Amygdala (tissue), 56 donors: ENCODE measurements around the gene CBFB.
A peak's percentile ranks its signal among the peaks of the same experiment; 100 is the strongest.

Experiments used
- DNase-seq, 56 donors: peaks; one replicate each; lab custom pipeline; 2025; lab: John Stamatoyannopoulos, UW

Gene CBFB

DNA sequence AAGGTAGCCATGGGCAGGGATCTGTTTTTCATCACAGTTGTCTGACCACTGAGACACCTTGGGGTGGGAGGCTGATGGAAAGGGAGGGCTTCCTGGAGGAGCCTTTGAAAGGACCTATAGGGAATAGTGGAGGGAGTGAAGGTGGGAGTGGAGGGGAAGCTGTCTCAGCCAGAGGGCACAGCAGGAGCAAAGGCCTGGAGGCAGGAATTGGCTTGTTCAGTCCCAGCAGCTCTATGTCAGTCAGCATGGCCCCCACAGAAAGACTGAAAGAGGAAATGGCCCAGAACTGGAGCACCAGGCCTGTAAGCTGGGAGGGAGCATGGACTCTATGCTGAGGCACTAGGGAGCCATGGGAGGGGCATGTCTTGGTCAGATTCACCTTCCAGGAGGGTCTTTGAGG lies 12.8 kb upstream of the CBFB start:
- DNase-seq = no peak

DNA sequence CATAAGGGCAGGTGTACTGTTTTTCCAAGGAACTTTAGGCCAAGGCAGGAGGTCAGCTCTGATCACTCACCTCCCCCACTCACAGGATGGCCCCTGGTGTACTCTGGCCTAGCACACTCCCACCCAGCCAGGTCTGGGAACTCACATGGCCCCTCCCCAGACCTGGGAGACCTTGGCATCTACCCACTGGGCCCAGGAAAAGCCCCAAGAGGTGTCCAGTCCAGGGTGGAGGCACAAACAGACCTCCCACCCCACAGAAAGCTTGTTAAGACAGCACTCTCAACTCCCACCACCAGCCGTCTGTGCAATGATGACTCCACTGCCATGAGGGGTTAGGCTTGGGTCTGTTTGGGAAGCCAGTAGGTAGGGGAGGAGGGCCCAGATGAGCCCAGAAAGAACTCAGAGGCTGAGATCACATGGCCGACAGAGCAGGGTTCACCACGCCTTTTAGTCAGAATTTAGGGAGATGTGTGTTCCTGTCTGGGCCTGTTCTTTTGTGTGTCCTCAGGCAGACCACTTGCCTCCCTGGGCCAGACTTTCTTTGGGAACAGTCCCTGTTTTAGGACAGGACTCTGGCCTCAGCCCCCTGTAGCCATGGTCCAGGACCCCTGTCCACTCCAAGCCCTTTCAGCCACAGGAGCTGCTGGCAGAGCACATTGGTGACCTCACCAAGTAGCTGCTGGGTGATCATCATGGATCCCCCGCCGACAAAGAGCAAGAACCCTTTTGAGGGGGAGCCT lies 12.1 kb upstream of the CBFB start:
- DNase-seq = no peak

DNA sequence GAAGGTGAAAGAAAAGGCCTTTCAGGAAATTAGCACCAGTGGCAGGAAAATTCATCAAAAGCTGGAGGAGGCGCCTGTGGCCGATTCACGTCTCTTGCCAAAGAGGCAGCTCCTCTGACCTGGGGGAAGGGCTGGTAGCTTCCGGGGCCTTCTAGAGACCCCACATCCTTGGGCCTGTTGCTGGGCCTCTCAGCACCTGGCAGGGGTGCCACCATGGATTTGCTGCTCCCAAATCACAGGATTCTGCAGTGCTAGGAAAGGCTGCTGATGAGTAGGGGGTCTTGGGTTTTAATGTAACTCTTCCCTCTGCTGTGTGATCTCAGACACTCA lies 11.6 kb upstream of the CBFB start:
- no peak for DNase-seq

DNA sequence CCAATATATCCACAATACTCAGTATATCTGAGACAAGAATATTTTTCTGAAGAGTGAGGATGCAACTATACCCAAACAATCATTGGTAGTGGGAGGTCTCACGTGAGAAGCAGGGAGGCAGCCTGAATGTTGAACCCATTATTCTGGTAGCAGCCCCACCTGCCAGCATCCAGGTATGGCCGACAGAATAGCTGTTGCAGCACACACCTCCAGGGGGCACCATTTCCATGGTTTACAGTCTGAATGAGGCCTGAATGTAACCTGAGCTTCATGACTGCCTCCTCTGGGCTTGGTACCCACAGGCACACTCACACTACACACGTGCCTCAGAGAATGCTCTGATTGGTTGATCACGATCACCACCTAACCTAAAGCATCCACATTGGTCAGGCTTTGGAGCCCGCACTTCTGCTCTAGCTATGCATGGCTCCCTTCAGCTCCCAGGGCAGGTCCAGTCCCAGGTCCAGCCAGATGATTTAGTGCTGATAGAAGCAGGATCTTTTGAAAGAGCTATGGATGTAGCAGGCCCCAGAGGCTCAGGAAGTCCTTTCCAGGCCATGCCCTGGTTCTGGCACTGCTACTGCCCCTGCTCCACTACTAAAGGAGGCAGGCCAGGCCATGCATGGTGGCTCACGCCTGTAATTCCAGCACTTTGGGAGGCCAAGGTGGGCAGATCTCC lies 11.0 kb upstream of the CBFB start:
- DNase-seq = peak in 39 of 56 donors; percentile 5 to 79 (median 42)

DNA sequence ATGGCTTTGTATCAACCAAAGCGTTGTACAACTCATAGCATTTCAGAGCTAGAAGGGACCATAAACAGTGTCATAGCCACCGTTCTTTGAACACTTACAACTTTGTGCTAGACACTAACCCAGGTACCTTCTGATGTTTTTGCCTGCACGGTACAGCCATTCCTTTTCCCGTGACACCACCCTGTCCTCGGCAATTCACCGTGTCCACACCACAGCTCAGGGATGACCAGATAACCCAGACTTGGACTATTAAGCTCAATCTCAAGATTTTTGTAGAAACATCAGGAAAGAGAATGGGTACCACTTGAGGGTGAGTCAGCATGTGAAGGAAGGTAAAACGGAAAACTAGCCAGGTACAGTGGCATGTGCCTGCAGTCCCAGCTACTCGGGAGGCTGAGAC lies 9.8 kb upstream of the CBFB start:
- DNase-seq = no peak

DNA sequence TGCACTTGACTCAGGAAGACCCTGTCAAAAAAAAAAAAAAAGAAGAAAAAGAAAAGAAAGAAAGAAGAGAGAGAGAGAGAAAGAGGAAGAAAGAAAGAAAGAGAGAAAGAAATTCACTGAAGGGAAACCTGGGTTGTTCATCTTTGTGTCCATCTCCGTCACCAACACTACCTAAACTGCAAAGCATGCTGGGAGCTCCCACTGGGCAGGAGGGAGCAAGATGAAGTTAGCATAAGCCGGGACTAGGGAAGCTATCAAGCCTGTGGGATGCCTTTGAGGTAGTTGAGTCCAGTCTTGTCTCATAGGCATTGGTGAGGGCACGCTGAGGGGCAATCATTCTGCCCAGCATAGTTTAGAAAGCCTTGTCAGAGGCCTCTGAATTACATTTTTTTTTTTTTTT lies 7.6 kb upstream of the CBFB start:
- DNase-seq = no peak

DNA sequence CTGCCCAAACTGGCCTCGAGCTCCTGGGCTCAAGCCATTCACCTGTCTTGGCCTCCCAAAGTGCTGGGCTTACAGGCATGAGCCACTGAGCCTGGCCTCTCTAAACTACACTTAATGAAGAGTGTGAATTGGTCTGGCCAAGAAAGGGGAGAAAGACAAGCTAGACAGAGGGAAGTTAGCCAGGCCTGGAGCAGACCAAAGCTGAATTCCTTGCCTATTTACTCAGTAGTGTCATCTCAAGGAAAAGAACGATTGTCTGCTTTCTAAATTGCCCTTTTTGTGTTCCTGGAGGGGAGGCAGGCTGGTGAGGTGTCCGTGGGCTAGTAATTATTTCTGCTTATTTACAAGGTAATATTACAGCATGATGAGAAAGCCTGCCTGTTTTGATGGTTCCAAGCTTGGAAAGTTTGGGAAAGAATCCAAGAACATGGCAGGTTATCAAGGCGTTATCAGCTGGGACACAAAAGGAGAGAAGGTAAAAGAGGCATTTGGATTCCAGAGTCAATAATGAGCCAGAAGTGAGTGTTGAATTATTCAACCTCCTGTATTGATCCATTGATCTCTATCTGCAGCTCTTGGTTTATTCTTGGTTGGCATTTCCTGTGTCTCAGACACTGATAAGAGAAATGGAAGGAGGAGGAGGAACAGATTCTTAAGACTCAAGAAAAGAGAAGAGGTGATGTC lies 6.3 kb upstream of the CBFB start:
- DNase-seq = no peak

DNA sequence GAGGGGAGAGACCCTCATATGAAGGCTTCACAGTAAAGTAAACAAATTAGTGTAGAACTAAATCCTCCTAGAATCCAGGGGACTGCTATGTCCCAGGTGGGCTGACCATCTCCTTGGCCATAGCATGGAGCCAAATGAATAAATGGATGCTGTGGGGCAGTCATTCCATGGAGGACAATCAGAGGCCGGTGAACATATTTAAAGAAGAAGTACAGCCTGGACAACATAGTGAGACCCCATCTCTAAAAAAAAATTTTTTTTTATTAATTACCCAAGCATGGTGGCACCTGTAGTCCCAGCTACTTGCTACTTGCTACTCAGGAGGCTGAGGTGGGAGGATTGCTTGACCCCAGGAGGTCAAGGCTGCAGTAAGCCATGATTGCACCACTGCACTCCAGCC lies 5.3 kb upstream of the CBFB start:
- no peak for DNase-seq

DNA sequence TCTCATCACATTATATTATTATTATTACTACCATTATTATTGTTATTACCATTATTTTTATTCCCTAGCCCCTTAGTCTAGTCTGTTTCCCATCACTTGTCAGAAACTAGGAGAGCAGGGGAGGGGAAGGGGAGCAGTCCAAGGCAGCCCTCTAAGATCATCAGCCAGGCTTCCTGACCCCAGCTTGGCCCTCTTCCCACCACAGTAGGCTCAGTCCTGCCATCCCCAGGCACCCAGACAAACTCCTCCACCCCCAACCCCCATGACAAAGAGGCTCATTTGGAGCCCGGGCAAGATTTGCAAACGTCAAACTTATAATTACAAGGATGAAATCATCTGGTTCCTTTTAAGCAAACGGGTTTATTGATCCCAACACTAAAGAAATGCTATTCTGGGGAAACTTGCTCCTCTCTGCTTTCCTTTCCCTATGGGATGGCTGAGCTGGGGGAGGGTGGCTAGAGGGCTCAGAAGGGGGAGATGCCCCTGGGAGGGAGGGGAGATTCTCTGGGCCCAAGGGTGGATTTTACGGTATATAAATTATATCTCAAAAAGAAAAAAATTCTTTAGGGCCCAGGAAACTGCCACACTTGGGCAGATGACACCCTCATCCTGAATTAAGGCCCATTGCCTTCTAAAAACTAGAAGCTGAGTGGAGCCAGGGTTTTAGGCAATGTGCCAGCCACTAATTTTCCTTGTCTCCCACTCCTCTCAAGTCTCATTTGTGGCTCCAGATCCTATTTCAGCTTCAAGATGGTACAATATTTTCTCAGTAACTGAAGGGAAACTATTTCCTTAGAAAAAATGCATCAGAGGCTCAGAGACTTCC lies 4.4 kb upstream of the CBFB start:
- no peak for DNase-seq

DNA sequence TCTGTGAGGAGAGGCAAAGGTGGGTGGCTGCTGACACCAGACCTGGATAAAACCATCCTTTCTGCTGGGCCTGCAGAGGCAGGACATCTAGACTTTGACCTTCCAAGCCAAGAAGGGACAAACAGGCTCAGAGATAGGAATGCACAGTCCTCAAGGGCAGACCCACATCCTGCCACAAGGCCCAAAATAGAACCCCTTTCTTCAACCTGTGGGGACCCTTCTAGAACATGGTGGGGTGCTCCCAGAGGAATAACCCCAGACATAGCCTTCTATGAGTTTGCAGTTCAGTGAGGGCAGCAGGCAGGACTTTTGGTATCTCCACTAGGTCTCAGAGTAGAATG lies 3.8 kb upstream of the CBFB start:
- DNase-seq = no peak

DNA sequence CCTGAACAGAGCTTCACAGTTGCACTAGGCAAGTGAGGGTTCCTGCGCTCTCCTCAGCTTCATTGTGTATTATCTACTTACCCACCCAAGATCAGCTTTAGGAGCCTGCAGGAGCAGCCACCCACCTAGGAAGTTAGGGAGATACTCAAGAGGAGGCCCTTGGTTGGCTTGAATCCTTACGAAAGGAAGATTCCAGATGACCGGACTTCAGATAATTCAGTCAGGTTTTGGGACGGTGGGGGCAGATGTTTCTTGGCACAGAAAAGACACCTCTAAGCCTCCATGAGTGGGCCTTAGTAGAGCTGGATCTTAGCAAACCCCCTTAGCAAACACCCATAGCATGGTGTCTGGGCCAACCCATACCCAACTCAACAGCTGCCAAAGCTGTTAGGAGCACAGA lies 2.4 kb upstream of the CBFB start:
- no peak for DNase-seq

DNA sequence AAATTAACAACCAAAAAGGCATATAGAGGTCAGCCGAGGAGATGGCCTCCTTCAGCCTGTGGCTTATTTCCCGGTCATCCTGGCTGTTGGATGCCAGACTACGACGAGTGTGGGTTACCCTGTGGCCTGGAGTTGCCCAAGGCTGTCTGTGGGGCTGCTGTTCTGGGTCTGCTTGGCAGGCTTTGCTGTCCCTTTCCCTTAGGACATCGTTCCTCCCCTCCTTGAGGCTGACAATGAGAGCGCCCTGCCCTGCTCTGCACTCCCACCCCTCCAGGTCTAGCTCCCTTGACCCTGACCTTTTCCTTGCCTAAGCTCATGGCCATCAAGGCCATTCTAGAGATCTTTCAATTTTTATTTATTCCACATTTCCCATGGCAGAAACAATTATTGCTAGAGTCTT lies 1.9 kb upstream of the CBFB start:
- DNase-seq = no peak

DNA sequence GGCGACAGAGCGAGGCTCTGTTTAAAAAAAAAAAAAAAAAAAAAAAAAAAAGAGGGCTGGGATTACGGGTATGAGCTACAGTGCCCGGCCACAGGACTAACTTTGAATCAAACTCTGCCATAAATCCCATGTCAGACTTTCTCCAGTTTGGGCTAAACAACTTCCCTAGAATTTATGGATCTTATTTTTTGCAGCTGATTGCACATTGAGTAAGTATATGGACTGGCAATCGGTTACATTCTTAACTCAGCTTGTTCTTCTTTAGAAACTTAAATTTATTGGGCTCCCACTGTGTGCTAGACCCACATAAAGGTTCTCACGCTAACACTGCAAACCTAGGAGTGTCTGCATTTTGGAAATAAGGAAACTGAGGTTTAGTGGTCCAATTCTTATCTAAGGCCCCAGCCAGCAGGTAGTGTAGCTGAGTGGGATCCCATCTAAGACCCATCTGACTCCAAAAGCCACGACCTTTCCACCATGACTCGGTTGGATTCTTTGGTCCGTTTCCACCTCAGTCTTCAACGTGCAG lies 718 bp upstream of the CBFB start:
- DNase-seq = no peak

DNA sequence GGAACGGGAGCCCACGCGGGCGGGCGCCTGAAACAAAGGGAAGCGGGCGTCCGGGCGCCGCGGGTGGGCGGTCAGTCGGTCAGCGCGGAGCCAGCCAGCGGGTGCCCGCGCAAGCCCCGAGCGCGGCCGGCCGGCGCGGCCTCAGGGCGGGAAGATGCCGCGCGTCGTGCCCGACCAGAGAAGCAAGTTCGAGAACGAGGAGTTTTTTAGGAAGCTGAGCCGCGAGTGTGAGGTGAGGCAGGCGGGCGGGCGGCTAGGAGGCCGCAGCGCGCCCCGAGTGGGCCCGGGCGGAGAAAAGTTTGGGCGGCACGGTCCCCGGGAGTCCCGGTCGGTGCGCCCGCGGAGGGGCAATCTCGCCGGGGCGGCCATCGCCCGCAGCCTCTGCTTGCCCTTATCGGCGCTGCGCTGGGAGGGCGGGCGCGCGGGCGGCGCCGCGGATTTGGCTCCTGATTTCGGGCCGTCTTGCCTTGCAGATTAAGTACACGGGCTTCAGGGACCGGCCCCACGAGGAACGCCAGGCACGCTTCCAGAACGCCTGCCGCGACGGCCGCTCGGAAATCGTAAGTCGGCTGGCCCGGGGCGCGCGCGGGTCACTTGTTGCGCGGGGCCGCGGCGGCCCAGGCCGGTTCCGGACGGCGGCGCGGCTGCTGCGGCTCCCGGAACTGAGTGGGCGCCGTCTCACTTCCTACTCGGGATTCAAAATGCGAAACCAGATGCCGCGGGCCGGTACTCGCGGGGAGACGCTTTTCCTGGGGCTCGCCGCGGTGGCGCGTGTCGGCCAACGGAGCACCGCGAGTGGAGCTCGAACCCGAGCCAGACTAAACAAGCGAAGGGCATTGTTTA lies 526 bp downstream of the CBFB start:
- peak in 34 of 56 donors; percentile 22 to 77 (median 54) for DNase-seq

DNA sequence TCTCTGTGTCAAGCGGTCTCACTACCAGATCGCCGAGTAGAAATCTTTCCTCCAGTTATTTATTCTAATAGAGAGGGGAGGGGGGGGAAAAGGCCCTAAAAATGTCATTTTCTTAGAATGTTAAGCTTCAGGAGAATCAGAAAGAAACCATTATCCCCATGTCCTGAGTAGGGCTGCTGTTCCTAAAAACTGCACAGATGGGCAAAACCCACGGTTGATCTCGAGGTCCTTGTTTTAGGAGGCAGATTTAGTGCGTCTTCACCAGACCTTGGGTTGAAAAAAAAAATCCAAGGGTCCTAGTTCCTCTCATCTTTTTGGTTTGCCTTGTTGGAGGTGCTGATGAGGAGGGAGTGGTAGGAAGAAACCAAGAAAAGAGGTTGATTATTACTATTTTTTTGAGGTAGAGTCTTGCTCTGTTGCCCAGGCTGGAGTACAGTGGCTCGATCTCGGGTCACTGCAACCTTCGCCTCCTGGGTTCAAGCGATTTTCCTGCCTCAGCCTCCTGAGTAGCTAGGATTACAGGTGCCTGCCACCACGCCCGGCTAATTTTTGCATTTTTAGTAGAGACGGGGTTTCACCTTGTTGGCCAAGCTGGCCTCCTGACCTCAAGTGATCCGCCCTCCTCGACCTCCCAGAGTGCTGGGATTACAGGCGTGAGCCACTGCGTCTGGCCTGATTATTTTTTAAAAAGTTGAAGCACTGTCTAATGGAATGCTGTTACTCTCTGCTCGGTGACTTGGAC lies 1.4 kb downstream of the CBFB start:
- DNase-seq = no peak

DNA sequence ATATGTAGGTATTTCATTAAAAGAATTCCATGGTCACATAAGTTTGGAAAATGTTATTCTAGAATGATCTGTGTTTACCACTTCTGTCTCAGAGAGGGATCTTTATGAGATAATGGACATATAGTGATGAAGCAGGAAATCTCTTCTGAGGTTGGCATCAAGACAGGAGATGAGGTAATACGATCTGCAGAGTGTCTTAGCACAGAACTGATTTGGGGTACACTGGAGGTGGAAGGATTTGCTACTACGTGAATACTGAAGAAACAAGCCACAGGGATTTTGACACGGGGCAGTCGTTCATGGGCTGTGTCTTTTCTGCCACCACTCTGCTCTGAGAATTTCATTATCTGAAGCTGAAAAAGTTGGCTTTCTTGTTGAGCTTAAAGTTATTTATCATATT lies 5.5 kb downstream of the CBFB start:
- DNase-seq = no peak

DNA sequence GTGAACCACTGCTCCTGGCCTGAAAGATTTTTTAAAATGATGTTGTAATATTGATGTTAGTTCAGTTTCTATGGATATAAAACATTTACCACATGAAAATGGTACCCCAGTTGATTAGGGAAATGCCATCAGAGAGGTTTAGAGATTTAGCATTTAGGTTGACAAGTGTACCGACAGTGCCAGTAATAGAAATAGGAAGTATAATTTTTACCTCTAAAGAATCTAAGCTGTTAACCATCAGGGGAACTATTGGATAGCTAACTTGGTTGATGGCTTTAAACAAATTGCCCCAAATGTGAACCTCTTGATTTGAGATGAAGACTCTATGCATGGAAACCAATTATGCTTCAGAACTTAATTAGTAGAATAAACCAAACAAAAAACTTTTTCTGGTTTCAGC lies 6.4 kb downstream of the CBFB start:
- no peak for DNase-seq

DNA sequence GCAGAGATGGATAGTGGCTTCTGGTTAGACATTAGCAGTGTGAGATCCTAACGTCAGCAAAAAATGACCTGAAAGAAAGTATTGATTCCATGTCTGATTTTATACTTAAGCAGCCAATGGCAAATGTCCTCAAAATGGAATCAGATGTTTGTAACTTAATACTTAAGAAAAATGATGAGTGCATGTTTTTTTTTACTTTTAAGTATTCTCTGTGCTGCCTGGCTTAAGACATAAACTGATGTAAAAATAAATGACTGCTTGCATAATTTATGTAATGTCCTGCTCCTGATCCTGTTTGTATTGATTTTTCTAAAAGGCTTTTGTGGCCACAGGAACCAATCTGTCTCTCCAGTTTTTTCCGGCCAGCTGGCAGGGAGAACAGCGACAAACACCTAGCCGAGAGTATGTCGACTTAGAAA lies 7.4 kb downstream of the CBFB start:
- DNase-seq = no peak

DNA sequence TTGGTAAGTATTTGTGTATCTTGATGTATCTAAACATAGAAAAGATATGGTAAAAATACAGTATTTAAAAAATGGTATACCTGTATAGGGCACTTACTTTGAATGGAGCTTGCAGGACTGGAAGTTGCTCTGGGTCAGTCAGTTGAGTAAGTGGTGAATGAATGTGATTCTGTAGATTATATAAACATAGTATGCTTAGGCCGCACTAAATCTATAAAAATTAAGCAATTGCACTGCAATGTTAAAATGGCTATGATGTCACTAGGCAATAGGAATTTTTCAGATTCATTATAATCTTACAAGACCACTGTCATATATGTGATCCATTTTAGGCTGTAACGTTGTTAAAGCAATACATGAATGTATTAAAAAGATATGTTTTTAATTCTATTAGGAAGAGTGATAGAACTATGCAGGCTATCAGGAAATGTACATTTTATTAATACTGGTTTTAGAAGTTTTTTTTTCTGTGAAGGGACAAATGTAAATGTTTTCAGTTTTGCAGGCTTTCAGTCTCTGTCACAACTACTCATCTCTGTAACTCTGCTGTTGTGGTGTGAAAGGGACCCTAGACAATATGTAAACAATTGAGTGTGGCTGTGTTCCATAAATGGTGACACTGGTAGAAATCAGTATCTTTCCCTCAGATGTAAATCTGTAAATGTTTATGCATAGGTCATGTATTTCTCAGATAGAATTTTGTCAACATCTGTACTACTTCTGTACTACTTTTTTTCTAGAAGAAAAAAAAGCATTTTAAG lies 10.5 kb downstream of the CBFB start:
- no peak for DNase-seq
